ENCODE measurements around the gene UVSSA.

The UVSSA gene

DNA sequence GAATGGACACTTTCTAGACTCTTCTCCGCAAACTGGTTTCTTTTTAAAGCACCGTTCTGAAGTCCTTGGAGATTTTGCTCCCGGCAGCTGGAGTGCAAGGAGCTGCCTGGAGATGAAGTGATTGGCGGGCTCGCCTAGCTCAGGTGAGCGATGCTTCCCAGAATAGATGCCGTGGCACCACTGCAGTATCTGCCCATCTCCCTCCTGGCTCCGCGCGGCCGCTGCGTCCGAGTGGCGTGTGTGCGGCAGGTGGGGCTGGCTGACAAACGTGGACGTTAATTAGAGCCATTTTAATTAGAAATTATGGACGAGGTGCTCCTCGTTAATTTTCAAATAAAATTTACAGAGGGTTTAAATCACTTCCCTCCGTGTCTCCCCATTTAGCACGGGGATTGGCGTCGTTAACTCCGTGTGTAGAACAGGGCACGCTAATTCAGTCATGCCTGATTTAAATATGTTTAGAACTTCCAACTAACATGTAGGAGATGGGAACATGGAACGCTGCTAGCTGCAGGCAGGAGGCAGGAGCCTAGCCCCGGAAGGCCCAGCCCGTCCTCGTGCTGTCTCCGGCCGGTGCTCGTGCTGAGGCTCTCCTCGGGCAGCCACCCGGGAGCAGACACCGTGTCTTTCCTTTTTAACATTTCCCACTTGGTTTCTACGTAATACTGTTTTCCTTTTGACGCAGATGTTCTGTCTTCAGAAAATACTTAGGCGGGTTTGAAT, 11.6 kb downstream of the UVSSA start:
- Histone ChIP-seq H2AFZ (ENCODE audit: low read length) (no peak overlapping the region), H4K20me1 (ENCODE audit: insufficient read depth, low read length) (no peaks in the 10 kb centered on the region), H3K27me3 (replicated peaks; ENCODE audit: insufficient read depth, low read length) (no peaks in the 10 kb centered on the region)

GRCh38 chr4:1359144-1359501, 12.1 kb downstream of the UVSSA start:
- H3K4me1 ChIP-seq (ENCODE audit: low read length): no peaks in the 10 kb centered on the region
- no peaks in the 10 kb centered on the region for H3K36me3 ChIP-seq (replicated peaks; ENCODE audit: insufficient read depth, low read length)
- H3K4me2 ChIP-seq (ENCODE audit: low read depth, low read length): no peak overlapping the region
- no peaks in the 10 kb centered on the region for H3K79me2 ChIP-seq (ENCODE audit: low read length)
- H3K27me3 ChIP-seq (replicated peaks; ENCODE audit: insufficient read depth, low read length): no peaks in the 10 kb centered on the region
- H3K9me2 ChIP-seq (replicated peaks; ENCODE audit: insufficient read depth, low read length): no peaks in the 10 kb centered on the region
- H2AFZ ChIP-seq (ENCODE audit: low read length): no peak overlapping the region
- DNase-seq: no peak
- no peak for TF ChIP-seq EZH2phosphoT487 (IDR thresholded peaks at IDR 0.05; ENCODE audit: low read length)
- no peak for TF ChIP-seq EZH2 (optimal IDR thresholded peaks at IDR 0.05; ENCODE audit: low read depth, low read length)
- TF ChIP-seq, protein P1, sequence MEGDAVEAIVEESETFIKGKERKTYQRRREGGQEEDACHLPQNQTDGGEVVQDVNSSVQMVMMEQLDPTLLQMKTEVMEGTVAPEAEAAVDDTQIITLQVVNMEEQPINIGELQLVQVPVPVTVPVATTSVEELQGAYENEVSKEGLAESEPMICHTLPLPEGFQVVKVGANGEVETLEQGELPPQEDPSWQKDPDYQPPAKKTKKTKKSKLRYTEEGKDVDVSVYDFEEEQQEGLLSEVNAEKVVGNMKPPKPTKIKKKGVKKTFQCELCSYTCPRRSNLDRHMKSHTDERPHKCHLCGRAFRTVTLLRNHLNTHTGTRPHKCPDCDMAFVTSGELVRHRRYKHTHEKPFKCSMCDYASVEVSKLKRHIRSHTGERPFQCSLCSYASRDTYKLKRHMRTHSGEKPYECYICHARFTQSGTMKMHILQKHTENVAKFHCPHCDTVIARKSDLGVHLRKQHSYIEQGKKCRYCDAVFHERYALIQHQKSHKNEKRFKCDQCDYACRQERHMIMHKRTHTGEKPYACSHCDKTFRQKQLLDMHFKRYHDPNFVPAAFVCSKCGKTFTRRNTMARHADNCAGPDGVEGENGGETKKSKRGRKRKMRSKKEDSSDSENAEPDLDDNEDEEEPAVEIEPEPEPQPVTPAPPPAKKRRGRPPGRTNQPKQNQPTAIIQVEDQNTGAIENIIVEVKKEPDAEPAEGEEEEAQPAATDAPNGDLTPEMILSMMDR (IDR thresholded peaks at IDR 0.05; ENCODE audit: low read length): no peak
- no peaks in the 10 kb centered on the region for H4K20me1 ChIP-seq (ENCODE audit: insufficient read depth, low read length)
- no peaks in the 10 kb centered on the region for H3K9me3 ChIP-seq (replicated peaks; ENCODE audit: insufficient read depth, low read length)
- H3F3A ChIP-seq (ENCODE audit: insufficient read depth, low read length): no peaks in the 10 kb centered on the region
- no peak overlapping the region for H3K9ac ChIP-seq (ENCODE audit: low read length)
- no peak overlapping the region for H3K4me3 ChIP-seq (ENCODE audit: low read length)
- no peak overlapping the region for H3K27ac ChIP-seq (ENCODE audit: low read length)

More for the DNA sequence above, 11.6 kb downstream of the UVSSA start:
- no peaks in the 10 kb centered on the region for H3K79me2 ChIP-seq (ENCODE audit: low read length)
- no peak for TF ChIP-seq EZH2phosphoT487 (IDR thresholded peaks at IDR 0.05; ENCODE audit: low read length)
- TF ChIP-seq, protein P1 (IDR thresholded peaks at IDR 0.05; ENCODE audit: low read length): no peak
- no peak for TF ChIP-seq EZH2 (optimal IDR thresholded peaks at IDR 0.05; ENCODE audit: low read depth, low read length)
- no peaks in the 10 kb centered on the region for H3K9me3 ChIP-seq (replicated peaks; ENCODE audit: insufficient read depth, low read length)
- no peaks in the 10 kb centered on the region for H3K36me3 ChIP-seq (replicated peaks; ENCODE audit: insufficient read depth, low read length)
- H3K4me1 ChIP-seq (ENCODE audit: low read length): no peaks in the 10 kb centered on the region
- H3F3A ChIP-seq (ENCODE audit: insufficient read depth, low read length): no peaks in the 10 kb centered on the region
- H3K4me3 ChIP-seq (ENCODE audit: low read length): no peak overlapping the region
- no peak overlapping the region for H3K4me2 ChIP-seq (ENCODE audit: low read depth, low read length)
- no peaks in the 10 kb centered on the region for H3K9me2 ChIP-seq (replicated peaks; ENCODE audit: insufficient read depth, low read length)
- H3K9ac ChIP-seq (ENCODE audit: low read length): no peak overlapping the region
- no peak overlapping the region for H3K27ac ChIP-seq (ENCODE audit: low read length)
- DNase-seq: no peak

DNA sequence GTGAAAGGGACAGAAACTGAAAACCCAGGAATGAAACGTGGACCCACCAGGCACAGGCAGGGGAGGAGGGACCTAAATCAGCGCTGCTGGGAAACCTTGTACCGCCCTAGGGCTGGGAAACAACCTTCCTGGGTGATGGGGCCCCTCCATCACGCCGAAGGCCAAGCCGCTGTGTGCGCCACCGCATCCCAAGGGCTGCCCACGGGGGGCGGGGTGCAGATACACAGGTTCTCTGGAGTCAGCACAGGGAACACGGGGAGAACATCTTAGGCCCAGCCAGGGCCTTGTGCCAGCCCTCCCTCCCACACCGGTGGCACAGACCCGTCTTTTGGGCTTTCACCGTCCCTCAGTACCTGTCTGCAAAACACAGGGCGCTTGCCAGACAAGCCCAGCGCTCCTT, 13.0 kb downstream of the UVSSA start:
- Histone ChIP-seq H3K4me3 (ENCODE audit: low read length) (no peak overlapping the region), H3K27me3 (replicated peaks; ENCODE audit: insufficient read depth, low read length) (no peaks in the 10 kb centered on the region), H3K79me2 (ENCODE audit: low read length) (no peaks in the 10 kb centered on the region), H4K20me1 (ENCODE audit: insufficient read depth, low read length) (no peaks in the 10 kb centered on the region), H2AFZ (ENCODE audit: low read length) (no peak overlapping the region), H3K9ac (ENCODE audit: low read length) (no peak overlapping the region), H3K4me1 (ENCODE audit: low read length) (no peaks in the 10 kb centered on the region), H3K9me2 (replicated peaks; ENCODE audit: insufficient read depth, low read length) (no peaks in the 10 kb centered on the region), H3K27ac (ENCODE audit: low read length) (no peak overlapping the region), H3K9me3 (replicated peaks; ENCODE audit: insufficient read depth, low read length) (no peaks in the 10 kb centered on the region), H3K4me2 (ENCODE audit: low read depth, low read length) (no peak overlapping the region), H3F3A (ENCODE audit: insufficient read depth, low read length) (no peaks in the 10 kb centered on the region), H3K36me3 (replicated peaks; ENCODE audit: insufficient read depth, low read length) (no peaks in the 10 kb centered on the region)
- DNase-seq: no peak
- TF ChIP-seq EZH2phosphoT487 (IDR thresholded peaks at IDR 0.05; ENCODE audit: low read length): no peak
- TF ChIP-seq EZH2 (optimal IDR thresholded peaks at IDR 0.05; ENCODE audit: low read depth, low read length): no peak

Data from MM.1S (cell line).